GM18868 (cell line): ENCODE data around the gene MCCC1.
A peak's percentile ranks its signal among the peaks of the same experiment; 100 is the strongest.
"Not testable (repeated sequence)": the region's sequence is repeated elsewhere in the genome, so short reads cannot be mapped to it uniquely, and the experiment has no call there.

ENCODE experiments used
- ATAC-seq: cut with Tn5 transposase; IDR thresholded peaks from one replicate; pipeline ENCODE4 v1.9.1; 2021; ENCODE audit warnings: mild to moderate bottlenecking, moderate library complexity; ENCODE audit not compliant: unreplicated experiment

Gene MCCC1

DNA sequence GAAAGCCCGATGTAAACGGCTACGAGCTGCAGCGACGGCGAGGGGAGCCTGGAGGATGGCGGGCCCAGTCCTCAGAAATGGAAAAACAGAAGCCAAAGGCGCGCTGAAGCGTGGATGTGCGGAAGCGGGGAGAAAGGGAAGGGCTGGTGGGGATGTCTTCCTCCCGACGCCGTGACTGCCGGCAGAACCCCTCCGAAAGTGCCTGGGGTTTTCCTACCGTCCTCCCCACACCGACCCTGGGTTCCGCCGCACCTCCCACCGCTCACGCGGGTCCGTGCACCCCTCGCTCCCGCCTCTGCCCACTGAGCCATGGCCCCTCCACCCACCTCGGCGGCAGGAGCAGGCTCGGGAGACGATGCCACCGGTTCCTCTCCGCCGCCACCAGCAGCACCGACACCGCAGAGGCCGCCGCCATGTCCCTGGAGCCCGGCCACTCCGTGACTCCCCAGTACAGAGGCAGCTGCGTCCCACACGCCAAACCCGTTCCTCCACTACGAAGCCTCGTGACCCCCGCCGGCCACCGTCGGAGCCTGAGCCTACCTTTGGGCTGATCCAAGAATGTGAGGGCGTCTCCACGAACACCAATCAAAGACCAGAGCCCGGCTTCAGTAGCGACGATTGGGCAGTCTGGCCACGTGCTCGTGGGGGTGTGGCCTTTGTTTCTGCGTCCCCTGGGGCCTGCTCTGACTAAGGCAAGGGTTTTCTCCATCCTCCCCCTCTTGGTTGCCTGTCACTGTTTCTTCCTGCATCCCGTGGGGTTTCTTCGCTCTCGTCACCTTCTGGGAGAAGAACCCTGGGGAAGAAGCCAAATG lies at the start of gene MCCC1:
MCCC1 (minus strand) TSS at position 471 of the 812 bp plus-strand sequence; CDS start at position 415, 56 bp downstream.
- peak; percentile 97 for ATAC-seq

DNA sequence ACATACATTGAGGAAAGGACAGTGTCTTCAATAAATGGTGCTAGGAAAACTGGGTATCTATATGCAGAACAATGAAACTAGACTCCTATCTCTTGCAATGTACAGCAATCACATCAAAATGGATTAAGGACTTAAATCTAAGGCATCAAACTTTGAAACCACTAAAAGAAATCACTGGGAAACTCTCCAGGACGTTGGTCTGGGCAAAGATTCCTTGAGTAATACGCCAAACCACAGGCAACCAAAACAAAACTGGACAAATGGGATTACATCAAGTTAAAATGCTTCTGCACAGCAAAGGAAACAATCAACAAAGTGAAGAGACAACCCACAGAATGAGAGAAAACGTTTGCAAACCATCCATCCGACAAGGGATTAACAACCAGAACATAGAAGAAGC lies 48.8 kb upstream of the MCCC1 start:
- ATAC-seq: no peak

GRCh38 chr3:183144363-183144762 lies 45.1 kb upstream of the MCCC1 start:
- no peak for ATAC-seq

GRCh38 chr3:183142199-183142598 lies 42.9 kb upstream of the MCCC1 start:
- no peak for ATAC-seq

DNA sequence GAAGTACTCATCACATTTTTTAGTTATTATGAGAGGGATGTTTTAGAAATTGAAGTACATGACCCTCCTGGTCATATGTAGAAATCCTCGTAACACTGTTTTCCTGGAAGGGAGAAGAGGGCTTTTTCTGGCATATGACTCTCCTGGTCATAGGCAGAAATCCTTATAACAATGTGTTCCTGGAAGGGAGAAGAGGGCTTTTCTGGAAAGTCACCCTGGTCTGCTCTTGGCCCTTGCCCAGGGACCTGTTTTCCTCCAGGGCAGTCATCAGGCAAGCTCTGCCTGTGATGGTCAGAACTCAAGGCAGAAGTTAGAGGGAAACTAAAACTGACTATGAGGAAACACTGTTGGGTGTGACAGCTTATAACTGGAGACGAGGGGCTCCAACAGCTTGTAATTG lies 35.5 kb upstream of the MCCC1 start:
- no peak for ATAC-seq

- no peak for ATAC-seq
Observed at GRCh38 chr3:183132409-183132808, 33.1 kb upstream of the MCCC1 start.

- ATAC-seq: no peak
Observed at GRCh38 chr3:183131735-183132134, 32.4 kb upstream of the MCCC1 start.

- no peak for ATAC-seq
Observed at GRCh38 chr3:183131186-183131725, 32.0 kb upstream of the MCCC1 start.

DNA sequence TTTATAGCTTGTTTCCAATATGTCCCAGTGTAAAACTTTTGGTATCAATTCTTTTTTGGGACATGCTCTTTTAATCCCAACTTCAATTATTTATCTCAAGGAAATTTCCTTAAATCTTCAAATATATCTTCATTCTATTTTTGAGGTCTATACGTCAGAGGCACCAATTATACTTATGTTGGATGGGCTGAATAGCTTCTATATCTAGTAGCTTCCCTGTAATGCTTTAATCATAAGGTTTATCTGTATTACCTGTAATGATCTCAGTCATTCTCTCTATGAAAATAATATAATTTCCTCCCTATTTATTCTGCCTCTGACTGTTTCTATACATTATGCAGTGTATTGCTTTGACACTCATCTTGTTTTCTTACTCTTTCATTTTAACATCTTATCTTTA lies 29.9 kb upstream of the MCCC1 start:
- no peak for ATAC-seq

GRCh38 chr3:183128709-183129108 lies 29.4 kb upstream of the MCCC1 start:
- no peak for ATAC-seq

GRCh38 chr3:183123891-183124290 lies 24.6 kb upstream of the MCCC1 start:
- ATAC-seq: peak; percentile 38

GRCh38 chr3:183122257-183122932 lies 23.1 kb upstream of the MCCC1 start:
- ATAC-seq: no peak

GRCh38 chr3:183120538-183121215 lies 21.4 kb upstream of the MCCC1 start:
- ATAC-seq: no peak

DNA sequence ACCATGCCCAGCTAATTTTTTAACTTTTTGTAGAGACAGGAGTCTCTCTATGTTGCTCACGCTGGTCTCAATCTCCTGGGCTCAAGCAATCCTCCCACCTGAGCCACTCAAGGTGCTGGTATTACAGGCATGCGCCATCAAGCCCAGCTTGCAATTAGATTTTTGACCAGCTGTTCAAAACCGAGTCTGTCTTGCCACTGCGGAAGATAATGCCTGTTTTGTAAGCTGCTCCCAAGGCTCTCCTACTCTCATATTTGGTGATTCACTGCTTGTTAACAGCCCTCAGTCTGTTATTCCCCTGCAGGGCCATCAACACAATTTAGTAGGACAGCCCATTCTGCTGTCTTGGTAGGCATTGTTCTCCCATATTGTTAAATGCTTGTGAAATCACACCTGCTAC lies 17.8 kb upstream of the MCCC1 start:
- ATAC-seq: no peak

- ATAC-seq: peak; percentile 91
Observed at GRCh38 chr3:183116025-183116614, 16.8 kb upstream of the MCCC1 start.

- ATAC-seq: no peak
Observed at GRCh38 chr3:183114384-183115178, 15.3 kb upstream of the MCCC1 start.

DNA sequence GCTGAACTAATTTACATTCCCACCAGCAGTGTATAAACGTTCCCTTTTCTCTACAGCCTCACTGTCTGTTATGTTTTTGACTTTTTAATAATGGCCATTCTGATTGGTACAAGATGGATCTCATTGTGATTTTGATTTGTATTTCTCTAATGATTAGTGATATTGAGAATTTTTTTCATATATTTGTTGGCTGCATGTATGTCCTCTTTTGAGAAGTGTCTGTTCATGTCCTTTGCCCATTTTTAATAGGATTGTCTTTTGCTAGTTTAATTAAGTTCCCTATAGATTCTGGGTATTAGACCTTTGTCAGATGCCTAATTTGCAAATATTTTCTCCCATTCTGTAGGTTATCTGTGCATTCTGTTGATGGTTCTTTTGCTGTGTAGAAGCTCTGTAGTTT lies 10.6 kb upstream of the MCCC1 start:
- not testable (repeated sequence) for ATAC-seq

DNA sequence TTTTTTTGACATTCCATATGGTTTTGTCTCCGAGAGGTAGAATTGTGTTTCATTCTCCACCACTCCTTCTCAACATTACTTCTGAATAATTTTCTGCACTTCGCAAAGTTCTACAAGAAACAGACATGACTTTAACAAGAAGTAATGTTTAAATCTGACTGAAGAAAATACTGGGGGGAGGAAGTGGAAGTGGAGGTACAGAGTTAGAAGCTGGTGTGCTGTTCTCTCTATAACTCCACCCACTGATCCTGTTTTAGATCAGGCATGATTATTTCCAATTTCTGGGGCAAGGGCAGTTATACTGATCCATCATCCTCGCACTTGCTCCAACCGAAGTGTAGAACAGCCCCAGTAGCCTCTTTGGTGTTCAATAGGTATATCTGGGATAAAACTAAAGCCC lies 9.2 kb upstream of the MCCC1 start:
- ATAC-seq: no peak

DNA sequence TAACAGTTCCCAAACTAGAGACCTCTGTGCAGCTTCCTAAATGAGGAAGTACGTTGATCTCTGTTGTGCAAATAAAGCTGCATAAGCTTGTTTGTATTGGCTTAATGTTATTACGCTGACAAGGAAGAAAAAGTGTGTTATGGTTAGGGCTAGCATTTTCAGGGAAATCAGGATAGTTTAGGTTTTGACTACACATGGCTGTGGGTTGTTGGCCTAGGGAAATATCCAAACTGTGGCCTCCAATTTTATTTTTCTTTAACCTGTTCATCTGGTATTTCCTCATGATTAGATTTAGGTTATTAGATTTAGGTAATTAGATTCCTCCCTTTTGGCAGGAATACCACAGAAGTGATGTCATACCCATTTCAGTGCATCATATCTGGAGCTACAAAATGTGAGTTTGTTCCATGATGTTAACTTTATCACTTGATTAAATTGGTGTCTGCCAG lies 8.7 kb upstream of the MCCC1 start:
- ATAC-seq: no peak

GRCh38 chr3:183107372-183107771 lies 8.1 kb upstream of the MCCC1 start:
- ATAC-seq: not testable (repeated sequence)
